IMR-90 (cell line): ENCODE results near the gene DCHS1. TPM values are rescaled to one million over a fixed set of nuclear protein-coding genes. Genes with fewer than 3 reads are reported as not detected.

Experiments
- ATAC-seq: fragments of 200-7000 bp; cut with Tn5 transposase; 2 replicates; pipeline ENCODE4 v1.9.1; 2020; ENCODE audit warnings: low read depth, mild to moderate bottlenecking, moderate library complexity
- BruUV-seq: library from RNA; stranded (reverse); fragments of 400-500 nt; replicated peaks from 2 replicates; lab custom pipeline; 2021; lab: Mats Ljungman, UMichigan
- CTCF ChIA-PET: fragments of 300-600 bp; formaldehyde crosslinking; extraction: SDS; loops from one replicate; lab custom pipeline; 2021; ENCODE audit warnings: antibody characterized with exemption; lab: Yijun Ruan, JAX
- POLR2A ChIA-PET: fragments of 300-600 bp; sonication (Branson Sonifier 250); formaldehyde crosslinking; loops from one replicate; lab custom pipeline; 2022; ENCODE audit warnings: antibody characterized with exemption; ENCODE audit not compliant: unreplicated experiment; lab: Charles Lee
- DNase-seq: peaks from one replicate; pipeline ENCODE4 v3.0.0; 2013
- H2AFZ ChIP-seq: replicated peaks from 2 replicates; pipeline ENCODE3; 2013; ENCODE audit warnings: low read length, mild to moderate bottlenecking; ENCODE audit not compliant: poor library complexity
- H2AK5ac ChIP-seq: 2 replicates; pipeline ENCODE4 v1.6.1; 2013; ENCODE audit warnings: low read depth, low read length, inconsistent platforms
- H2AK9ac ChIP-seq: replicated peaks from 2 replicates; pipeline ENCODE3; 2013; ENCODE audit warnings: mild to moderate bottlenecking, low read depth, low read length, moderate library complexity; ENCODE audit not compliant: poor library complexity
- H2BK120ac ChIP-seq: 2 replicates; pipeline ENCODE4 v1.6.1; 2013; ENCODE audit warnings: low read depth, low read length, inconsistent platforms
- H2BK15ac ChIP-seq: 3 replicates; pipeline ENCODE4 v1.6.1; 2013; ENCODE audit warnings: low read depth, low read length, inconsistent platforms
- H2BK20ac ChIP-seq: 2 replicates; pipeline ENCODE4 v1.6.1; 2013; ENCODE audit warnings: low read depth, mild to moderate bottlenecking, inconsistent platforms, low read length, moderate library complexity
- H2BK5ac ChIP-seq: 2 replicates; pipeline ENCODE4 v1.6.1; 2013; ENCODE audit warnings: mild to moderate bottlenecking, low read depth, low read length, inconsistent platforms; ENCODE audit not compliant: poor library complexity, severe bottlenecking
- H3K14ac ChIP-seq: replicated peaks from 2 replicates; pipeline ENCODE4 v1.6.1; 2013; ENCODE audit warnings: low read depth, low read length, inconsistent platforms
- H3K18ac ChIP-seq: 2 replicates; pipeline ENCODE4 v1.6.1; 2013; ENCODE audit warnings: low read depth, low read length, control low read depth
- H3K23ac ChIP-seq: 2 replicates; pipeline ENCODE4 v1.6.1; 2013; ENCODE audit warnings: low read depth, low read length, inconsistent platforms
- H3K27ac ChIP-seq: 2 replicates; pipeline ENCODE4 v1.5.1; 2013; ENCODE audit warnings: mild to moderate bottlenecking, control low read depth, low read length; ENCODE audit not compliant: insufficient read depth
- H3K27me3 ChIP-seq: 2 replicates; pipeline ENCODE4 v1.6.1; 2013; ENCODE audit warnings: low read length; ENCODE audit not compliant: control insufficient read depth, insufficient read depth
- H3K36me3 ChIP-seq: 2 replicates; pipeline ENCODE4 v1.6.1; 2013; ENCODE audit warnings: low read length, mixed read lengths; ENCODE audit not compliant: control insufficient read depth, insufficient read depth
- H3K4ac ChIP-seq: 2 replicates; pipeline ENCODE4 v1.6.1; 2013; ENCODE audit warnings: low read depth, low read length, inconsistent platforms
- H3K4me1 ChIP-seq: 2 replicates; pipeline ENCODE4 v1.6.1; 2013; ENCODE audit warnings: low read length, mixed read lengths; ENCODE audit not compliant: control insufficient read depth, insufficient read depth
- H3K4me2 ChIP-seq: 2 replicates; pipeline ENCODE4 v1.6.1; 2013; ENCODE audit warnings: low read depth, mild to moderate bottlenecking, control low read depth, low read length, moderate library complexity
- H3K4me3 ChIP-seq: 2 replicates; pipeline ENCODE4 v1.5.1; 2013; ENCODE audit warnings: low read depth, mild to moderate bottlenecking, control low read depth, low read length, moderate library complexity; ENCODE audit not compliant: insufficient read depth
- H3K56ac ChIP-seq: 2 replicates; pipeline ENCODE4 v1.6.1; 2013; ENCODE audit warnings: low read length, inconsistent platforms; ENCODE audit not compliant: insufficient read depth; ENCODE audit errors: extremely low read depth
- H3K79me1 ChIP-seq, 2 experiments: 2 replicates each; pipeline ENCODE4 v1.6.1; 2013; ENCODE audit warnings: low read length in 2 of 2, inconsistent platforms in 1 of 2, low read depth in 1 of 2
- H3K9ac ChIP-seq: 2 replicates; pipeline ENCODE4 v1.6.1; 2013; ENCODE audit warnings: low read depth, low read length, control low read depth
- H3K9me1 ChIP-seq: 2 replicates; pipeline ENCODE4 v1.6.1; 2013; ENCODE audit warnings: low read length, inconsistent platforms; ENCODE audit not compliant: insufficient read depth
- H3K9me3 ChIP-seq: 2 replicates; pipeline ENCODE4 v1.6.1; 2013; ENCODE audit warnings: low read length; ENCODE audit not compliant: control insufficient read depth, insufficient read depth
- H4K20me1 ChIP-seq: 2 replicates; pipeline ENCODE4 v1.6.1; 2013; ENCODE audit warnings: low read length, inconsistent platforms; ENCODE audit not compliant: insufficient read depth
- H4K5ac ChIP-seq: 2 replicates; pipeline ENCODE4 v1.6.1; 2013; ENCODE audit warnings: mild to moderate bottlenecking, low read depth, low read length, control low read depth
- H4K8ac ChIP-seq, 2 experiments: 2 replicates each; pipeline ENCODE4 v1.6.1; 2013; ENCODE audit warnings: low read depth in 2 of 2, low read length in 2 of 2, control low read depth in 1 of 2, inconsistent platforms in 1 of 2
- H4K91ac ChIP-seq: 2 replicates; pipeline ENCODE4 v1.6.1; 2013; ENCODE audit warnings: low read depth, low read length, inconsistent platforms; ENCODE audit not compliant: insufficient read depth
- CHD1 ChIP-seq: IDR thresholded peaks from 2 replicates; pipeline ENCODE4 v1.6.1; 2012; ENCODE audit warnings: low read depth, low read length, improper control_type of control experiment
- CTCF ChIP-seq: conservative IDR thresholded peaks from 2 replicates; pipeline ENCODE4 v1.5.1; 2012; ENCODE audit warnings: mild to moderate bottlenecking, low read depth, low read length, improper control_type of control experiment
- ELK1 ChIP-seq: fragments of 150-350 bp; IDR thresholded peaks from 2 replicates; pipeline ENCODE4 v1.6.1; 2016; ENCODE audit warnings: low read depth, mild to moderate bottlenecking, low read length, moderate library complexity, borderline replicate concordance
- MAFK ChIP-seq: IDR thresholded peaks from 2 replicates; pipeline ENCODE4 v1.6.1; 2012; ENCODE audit warnings: low read depth, low read length, improper control_type of control experiment
- MXI1 ChIP-seq: IDR thresholded peaks from 2 replicates; pipeline ENCODE4 v1.6.1; 2012; ENCODE audit warnings: low read depth, mild to moderate bottlenecking, low read length, moderate library complexity, borderline replicate concordance
- POLR2A ChIP-seq: IDR thresholded peaks from 2 replicates; pipeline ENCODE4 v1.6.1; 2012; ENCODE audit warnings: mild to moderate bottlenecking, low read depth, low read length
- RAD21 ChIP-seq: IDR thresholded peaks from 2 replicates; pipeline ENCODE4 v1.6.1; 2012; ENCODE audit warnings: low read length, improper control_type of control experiment
- RCOR1 ChIP-seq: IDR thresholded peaks from 2 replicates; pipeline ENCODE4 v1.6.1; 2012; ENCODE audit warnings: mild to moderate bottlenecking, low read length, improper control_type of control experiment; ENCODE audit not compliant: insufficient replicate concordance
- RFX5 ChIP-seq: IDR thresholded peaks from 2 replicates; pipeline ENCODE4 v1.8.0; 2012; ENCODE audit warnings: low read depth, mild to moderate bottlenecking, low read length, moderate library complexity
- WGBS, 2 experiments: methylation state at CpG; one replicate each; pipeline versions ENCODE4 v1.1.5 to v1.1.7; 2013; ENCODE audit warnings: missing lambda C conversion rate in 2 of 2; ENCODE audit not compliant: insufficient read length in 1 of 2; ENCODE audit errors: extremely low coverage in 2 of 2; 5-methylcytosine and 5-hydroxymethylcytosine counted together
- dilution Hi-C: fragments of 300-500 bp; cut with HindIII; formaldehyde crosslinking; loops from one replicate; pipeline ENCODE4 v1.14.3; 2018; ENCODE audit warnings: low sequenced_read_pairs; ENCODE audit not compliant: unreplicated experiment
- in situ Hi-C: fragments of 300-500 bp; cut with MboI; formaldehyde crosslinking; loops from 3 replicates; pipeline ENCODE4 v1.14.3; 2019; ENCODE audit warnings: low sequenced_read_pairs, inconsistent platforms, mixed read lengths
- intact Hi-C: fragments of 100-400 bp; cut with micrococcal nuclease; formaldehyde crosslinking; loops from 2 replicates; pipeline ENCODE4 v1.10.0; 2022
- polyA plus RNA-seq, 3 experiments: library from polyadenylated mRNA; depleted of rRNA; stranded (reverse); fragments of >200 nt; gene quantifications; 2 replicates each; pipeline ENCODE4 v1.2.3, GENCODE V29; 2012; ENCODE audit warnings: low replicate concordance in 1 of 3
- total RNA-seq: library from RNA; depleted of rRNA; stranded (reverse); fragments of >200 nt; gene quantifications from 2 replicates; pipeline ENCODE4 v1.2.3, GENCODE V29; 2012

The DCHS1 gene
- total and polyA plus RNA-seq, 2 of the 4 experiments (the other 2 are of a cell fraction), result 1.4 to 3.3 TPM

- H3K4me2 ChIP-seq, result no peak overlapping the region
- H4K20me1 ChIP-seq, result no peaks in the 10 kb centered on the region
- H3K4me3 ChIP-seq, result no peak overlapping the region
- no peaks in the 10 kb centered on the region for H3K9me3 ChIP-seq
- H2BK15ac ChIP-seq, result no peak overlapping the region
- no peak overlapping the region for H2BK120ac ChIP-seq
- no peak for ATAC-seq
- intact Hi-C loops (no loop called here), in situ Hi-C loops (no loop called here), dilution Hi-C loops (no loop called here)
- H4K91ac ChIP-seq, result no peak overlapping the region
- H2AFZ ChIP-seq, result no peak overlapping the region
- H3K18ac ChIP-seq, result no peak overlapping the region
- no peak overlapping the region for H3K9ac ChIP-seq
- no peak overlapping the region for H3K4ac ChIP-seq
- ChIA-PET CTCF (interaction anchor here (1.2 to 1.4 kb wide), 3 partner anchors 9 to 143 kb away, joined by 3 read pairs; no protein-coding TSS in a partner anchor), POLR2A (no interaction called here)
- no peaks in the 10 kb centered on the region for H3K27me3 ChIP-seq
- H4K8ac ChIP-seq, result no peak overlapping the region
- no CpG with 5 or more reads among the region's 1 CpG for WGBS, 2 experiments
- H3K23ac ChIP-seq, result no peak overlapping the region
- H2AK9ac ChIP-seq, result no peak overlapping the region
- no peaks in the 10 kb centered on the region for H3K4me1 ChIP-seq
- H3K36me3 ChIP-seq, result no peaks in the 10 kb centered on the region
- H4K5ac ChIP-seq, result no peak overlapping the region
- H3K9me1 ChIP-seq, result no peaks in the 10 kb centered on the region
- H3K27ac ChIP-seq, result no peak overlapping the region
- no peak overlapping the region for H2AK5ac ChIP-seq
- H2BK20ac ChIP-seq, result no peak overlapping the region
- TF ChIP-seq RFX5, result no peak
- TF ChIP-seq CHD1, result no peak
- no peak for TF ChIP-seq CTCF
- no peak for TF ChIP-seq ELK1
- TF ChIP-seq MAFK, result no peak
- no peak for TF ChIP-seq RAD21
- TF ChIP-seq MXI1, result no peak
- no peak for TF ChIP-seq RCOR1
- TF ChIP-seq POLR2A, result no peak
- H3K56ac ChIP-seq, result no peak overlapping the region
- no peak overlapping the region for H3K14ac ChIP-seq
- DNase-seq, result no peak
- no TSS peak for BruUV-seq
- 0 out of 4 replicates have a peak, but pooled peaks cover 0 to 3% of the 10 kb centered on the region in 2 experiments for H3K79me1 ChIP-seq
- no peak overlapping the region for H2BK5ac ChIP-seq
These were observed 18.6 kb upstream of the DCHS1 start for GRCh38 chr11:6674219-6674597.
